ENCODE results near the gene NCK1. TPM values are rescaled to one million over a fixed set of nuclear protein-coding genes. Genes with fewer than 3 reads are reported as not detected.
"Not testable (repeated sequence)": the region's sequence is repeated elsewhere in the genome, so short reads cannot be mapped to it uniquely, and the experiment has no call there.

NCK1 gene
- total RNA-seq, 2 donors from 2014 or later: 51.5 to 58.2 TPM

DNA sequence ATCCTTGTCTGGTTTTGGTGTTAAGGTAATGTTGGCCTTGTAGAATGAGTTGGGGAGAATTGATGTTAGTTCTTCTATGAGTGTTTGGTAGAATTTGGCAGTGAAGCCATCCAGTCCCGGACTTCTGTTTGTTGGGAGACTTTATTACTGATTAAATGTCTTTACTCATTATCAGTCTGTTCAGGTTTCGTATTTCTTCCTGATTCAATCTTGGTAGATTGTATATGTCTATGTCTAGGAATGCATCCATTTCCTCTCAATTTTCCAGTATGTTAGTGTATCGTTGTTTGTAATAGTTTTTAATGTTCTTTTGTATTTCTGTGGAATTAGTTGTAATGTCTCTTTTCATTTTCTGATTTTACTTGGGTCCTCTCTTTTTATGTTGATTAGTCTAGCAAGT is 39.4 kb downstream of the NCK1 start:
- intact Hi-C loops (cut with DNase I, micrococcal nuclease): no loop called here
- no peak for ATAC-seq
- DNase-seq: no peak

GRCh38 chr3:136902530-136902929 is 40.5 kb downstream of the NCK1 start:
- intact Hi-C loops (cut with DNase I, micrococcal nuclease); ATAC-seq; DNase-seq: not testable (repeated sequence)

DNA sequence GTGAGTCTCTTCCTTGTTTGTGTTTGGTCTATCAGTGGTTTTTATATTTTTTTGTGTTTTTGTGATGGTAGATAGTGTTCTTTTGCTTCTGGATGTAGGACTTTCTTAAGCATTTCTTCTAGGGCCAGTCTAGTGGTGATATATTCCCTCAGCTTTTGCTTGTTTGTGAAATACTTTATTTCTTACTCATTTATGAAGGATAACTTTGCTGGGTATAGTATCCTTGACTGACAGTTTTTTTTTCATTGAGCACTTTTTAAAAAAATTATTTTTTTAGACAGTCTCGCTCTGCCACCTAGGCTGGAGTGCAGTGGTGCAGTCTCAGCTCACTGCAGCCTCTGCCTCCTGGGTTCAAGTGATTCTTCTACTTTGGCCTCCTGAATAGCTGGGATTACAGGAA is 41.9 kb downstream of the NCK1 start:
- intact Hi-C loops (cut with DNase I, micrococcal nuclease): no loop called here
- ATAC-seq (no peak), DNase-seq (no peak)

- no peak for DNase-seq
- ATAC-seq: no peak
- intact Hi-C loops (cut with DNase I, micrococcal nuclease): no loop called here
These were observed 42.7 kb downstream of the NCK1 start for GRCh38 chr3:136904746-136905145.

- ATAC-seq (no peak), DNase-seq (no peak)
- intact Hi-C loops (cut with DNase I, micrococcal nuclease): no loop called here
These were observed 43.5 kb downstream of the NCK1 start for GRCh38 chr3:136905549-136905948.

DNA sequence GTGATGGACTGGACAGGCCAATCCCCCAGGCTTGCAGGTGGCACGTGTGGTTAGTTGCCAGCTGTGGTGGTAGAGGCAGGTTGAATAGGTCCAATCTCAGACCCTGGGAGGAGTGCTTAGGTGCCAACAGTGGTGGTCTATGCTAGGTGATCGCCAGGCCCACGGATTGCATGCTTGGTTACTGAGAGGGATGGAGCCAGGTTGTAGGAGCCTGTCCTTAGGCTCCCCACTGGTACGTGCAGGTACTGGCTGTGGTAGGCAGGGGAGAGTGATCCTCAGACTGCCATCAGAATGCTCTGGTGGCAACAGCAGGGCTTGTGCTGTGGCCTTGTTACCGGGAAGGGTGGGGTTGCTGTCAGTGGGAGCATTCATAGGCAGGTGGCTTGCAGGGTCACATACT is 44.7 kb downstream of the NCK1 start:
- intact Hi-C loops (cut with DNase I, micrococcal nuclease): no loop called here
- ATAC-seq: no peak
- DNase-seq: no peak

DNA sequence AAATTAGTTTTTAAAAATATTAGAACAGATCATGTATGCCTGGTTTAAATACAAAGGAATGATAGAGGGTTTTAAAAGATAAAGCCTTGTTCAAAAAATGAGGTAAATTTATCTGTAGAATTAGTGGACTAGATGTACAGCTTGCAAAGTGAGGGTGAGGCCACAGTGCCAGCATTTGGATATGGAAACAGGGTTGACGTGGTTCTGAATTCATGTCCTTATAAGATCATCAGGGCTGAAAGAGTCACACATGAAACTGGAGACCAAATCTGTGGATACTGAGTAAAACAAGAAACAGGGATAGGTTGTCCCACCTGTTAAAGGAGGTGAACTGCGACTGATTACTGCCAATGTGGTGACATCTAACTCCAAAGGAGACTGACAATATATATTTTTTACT is 46.3 kb downstream of the NCK1 start:
- intact Hi-C loops (cut with DNase I, micrococcal nuclease): no loop called here
- ATAC-seq (no peak), DNase-seq (no peak)

GRCh38 chr3:136909187-136909586 is 47.2 kb downstream of the NCK1 start:
- ATAC-seq (no peak), DNase-seq (no peak)
- intact Hi-C loops (cut with DNase I, micrococcal nuclease): no loop called here

GRCh38 chr3:136910697-136911096 is 48.7 kb downstream of the NCK1 start:
- intact Hi-C loops (cut with DNase I, micrococcal nuclease): no loop called here
- ATAC-seq: no peak
- DNase-seq: no peak

GRCh38 chr3:136913168-136913567 is 51.2 kb downstream of the NCK1 start:
- no peak for DNase-seq
- ATAC-seq: no peak
- intact Hi-C loops (cut with DNase I, micrococcal nuclease): no loop called here

- intact Hi-C loops (cut with DNase I, micrococcal nuclease): no loop called here
- ATAC-seq (no peak), DNase-seq (no peak)
These were observed 52.7 kb downstream of the NCK1 start for GRCh38 chr3:136914739-136915138.

GRCh38 chr3:136916223-136916622 is 54.2 kb downstream of the NCK1 start:
- ATAC-seq (no peak), DNase-seq (no peak)
- intact Hi-C loops (cut with DNase I, micrococcal nuclease): no loop called here

GRCh38 chr3:136919799-136920580 is 58.0 kb downstream of the NCK1 start:
- DNase-seq: no peak
- intact Hi-C loops (cut with DNase I, micrococcal nuclease): no loop called here
- ATAC-seq: peak; percentile 48

DNA sequence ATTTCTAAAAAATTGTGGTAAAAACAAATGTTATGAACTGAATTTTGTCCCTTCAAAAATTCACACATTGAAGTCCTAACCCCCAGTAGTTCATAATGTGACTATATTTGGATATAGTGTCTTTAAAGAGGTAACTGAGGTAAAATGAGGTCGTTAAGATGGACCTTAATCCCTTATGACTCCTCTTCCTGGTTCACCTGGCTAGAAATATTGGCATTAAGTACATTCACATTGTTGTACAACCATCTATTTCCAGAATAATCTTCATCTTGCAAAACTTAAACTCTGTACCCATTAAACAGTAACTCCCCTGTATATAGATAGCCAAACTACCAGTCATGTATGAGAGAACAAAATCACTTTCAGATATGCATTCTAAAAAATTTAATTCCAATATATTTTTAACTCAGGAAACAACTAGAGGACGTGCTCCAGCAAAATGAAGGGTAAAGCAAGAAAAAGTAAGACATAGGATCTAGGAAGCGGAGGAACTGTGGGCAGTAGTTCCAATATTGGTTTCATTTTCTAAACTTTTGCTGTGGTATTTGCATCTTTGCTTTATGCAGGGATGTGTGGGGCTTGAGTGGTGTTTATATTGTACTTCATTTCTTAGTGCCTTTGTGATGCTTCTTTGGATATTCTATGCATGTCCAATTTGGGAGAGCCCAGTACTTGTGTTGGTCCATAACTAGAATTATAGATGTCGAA is 59.0 kb downstream of the NCK1 start:
- intact Hi-C loops (cut with DNase I, micrococcal nuclease): no loop called here
- peak; percentile 59 for ATAC-seq
- DNase-seq: no peak

- ATAC-seq (no peak), DNase-seq (no peak)
- intact Hi-C loops (cut with DNase I, micrococcal nuclease): no loop called here
These were observed 63.6 kb downstream of the NCK1 start for GRCh38 chr3:136925425-136926190.

- no peak for ATAC-seq
- no peak for DNase-seq
- intact Hi-C loops (cut with DNase I, micrococcal nuclease): no loop called here
These were observed 66.2 kb downstream of the NCK1 start for GRCh38 chr3:136928240-136928639.

DNA sequence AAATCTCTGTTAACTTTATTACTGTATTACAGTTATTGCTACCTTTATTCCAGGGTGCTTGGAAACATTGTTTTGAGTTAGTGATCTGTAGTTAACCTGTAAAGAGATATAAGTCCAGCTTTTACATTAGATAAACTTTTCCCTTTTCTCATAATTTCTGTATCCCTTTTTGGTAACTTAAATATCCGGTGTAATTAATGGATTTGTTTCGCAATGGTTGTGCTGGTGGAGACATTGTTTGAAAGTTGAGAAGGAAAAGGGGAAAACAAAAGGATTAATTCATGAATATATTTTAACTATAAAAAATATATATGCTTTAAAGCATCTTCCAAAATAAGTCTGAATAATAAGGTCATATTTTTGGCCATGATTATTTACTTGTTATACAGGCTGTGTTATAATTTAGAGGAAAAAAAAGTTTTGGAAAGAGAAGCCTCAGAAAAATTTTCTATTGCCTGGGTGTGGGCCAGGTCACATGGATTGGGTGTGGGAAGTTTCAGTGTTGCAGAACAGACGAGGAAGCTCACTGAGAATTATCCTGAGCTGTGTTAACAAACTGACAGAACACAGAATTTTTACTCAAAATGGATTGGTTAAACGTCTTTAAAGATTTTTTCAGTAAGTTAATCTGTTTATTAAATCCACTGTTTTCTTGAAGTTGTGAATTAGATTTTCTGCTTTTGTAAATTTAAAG is 68.1 kb downstream of the NCK1 start:
- peak; percentile 90 for ATAC-seq
- intact Hi-C loops (cut with DNase I, micrococcal nuclease): no loop called here
- DNase-seq: peak; percentile 67 to 72

DNA sequence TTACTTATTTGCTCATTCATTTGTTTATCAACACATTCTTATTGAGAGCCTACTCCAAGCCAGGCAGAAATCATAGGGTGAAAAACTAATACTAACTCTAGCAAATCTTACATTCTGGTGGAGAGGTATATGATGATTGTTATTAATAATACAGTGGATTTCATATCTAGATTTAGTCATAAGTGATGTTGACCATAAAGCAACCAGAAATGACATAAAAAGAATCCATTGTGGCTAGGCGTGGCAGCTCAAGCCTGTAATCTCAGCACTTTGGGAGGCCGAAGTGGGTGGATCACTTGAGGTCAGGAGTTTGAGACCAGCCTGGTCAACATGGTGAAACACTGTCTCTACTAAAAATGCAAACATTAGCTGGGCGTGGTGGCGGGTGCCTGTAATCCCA is 69.6 kb downstream of the NCK1 start:
- intact Hi-C loops (cut with DNase I, micrococcal nuclease): no loop called here
- peak in 1 of 2 donors; percentile 26 for DNase-seq
- peak; percentile 36 for ATAC-seq

GRCh38 chr3:136932523-136932922 is 70.5 kb downstream of the NCK1 start:
- ATAC-seq (peak; percentile 65), DNase-seq (no peak)
- intact Hi-C loops (cut with DNase I, micrococcal nuclease): no loop called here
